SK-N-MC (cell line): ENCODE results near the gene PIWIL1.

Source experiments
- EZH2 ChIP-seq: fragments of 200-600 bp; sonication (generic); IDR thresholded peaks from one replicate; pipeline ENCODE4 v1.6.1; 2017; ENCODE audit warnings: antibody characterized with exemption
- POLR2AphosphoS5 ChIP-seq: IDR thresholded peaks from 2 replicates; pipeline ENCODE4 v1.6.1; 2012; ENCODE audit warnings: mild to moderate bottlenecking, low read depth, low read length, borderline replicate concordance

DNA sequence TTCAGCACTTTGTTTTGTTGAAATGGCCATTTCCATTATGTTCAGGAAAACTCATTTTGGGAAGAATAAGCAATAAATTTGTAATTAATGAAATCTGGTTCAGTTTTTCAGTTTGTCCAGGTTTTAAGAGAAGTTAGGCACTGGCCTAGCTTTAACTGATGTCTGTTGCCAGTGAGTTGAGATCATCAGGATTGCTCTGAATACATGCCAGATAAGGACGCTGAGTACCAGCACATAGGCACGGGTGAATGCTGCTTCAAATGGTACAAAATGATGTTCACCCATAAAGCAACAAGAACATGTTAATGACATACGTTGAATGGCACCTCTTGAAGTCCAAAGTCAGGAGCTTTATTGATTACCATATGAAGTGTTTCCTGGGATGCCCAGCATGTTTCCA is 46.5 kb downstream of the PIWIL1 start:
- no peak for TF ChIP-seq POLR2AphosphoS5
- TF ChIP-seq EZH2 = no peak
